Esophagus muscularis mucosa (tissue), 4 donors: ENCODE results near the gene CCDC88C. TPM values are rescaled to one million over a fixed set of nuclear protein-coding genes. Genes with fewer than 3 reads are reported as not detected.

Experiments
- DNase-seq: peaks from one replicate; pipeline ENCODE4 v3.0.0-alpha.2; 2017; ENCODE audit errors: extremely low spot score
- H3K27ac ChIP-seq, 4 donors: fragments of 200-600 bp; sonication (generic); replicated peaks in 1 of 4; 1 replicate in 3 of 4; 2 replicates in 1 of 4; pipeline ENCODE4 v1.5.1; 2016 to 2019; ENCODE audit warnings: mild to moderate bottlenecking in 1 of 4
- H3K27me3 ChIP-seq, 4 donors: fragments of 200-600 bp; sonication (generic); one replicate each; pipeline versions ENCODE4 v1.5.1 to v1.6.0; 2016 to 2019
- H3K36me3 ChIP-seq, 4 donors: fragments of 200-600 bp; sonication (generic); one replicate each; pipeline ENCODE4 v1.5.1; 2016 to 2019
- H3K4me1 ChIP-seq, 4 donors: fragments of 200-600 bp; sonication (generic); one replicate each; pipeline ENCODE4 v1.5.1; 2016 to 2019
- H3K4me3 ChIP-seq, 4 donors: fragments of 200-600 bp; sonication (generic); 1 replicate in 2 of 4; 2 replicates in 2 of 4; pipeline ENCODE4 v1.5.1; 2016 to 2019; ENCODE audit warnings: mild to moderate bottlenecking in 4 of 4, moderate library complexity in 1 of 4
- H3K9me3 ChIP-seq, 4 donors: fragments of 200-600 bp; sonication (generic); 1 replicate in 3 of 4; 2 replicates in 1 of 4; pipeline ENCODE4 v1.5.1; 2016 to 2019
- CTCF ChIP-seq, 3 experiments: fragments of 200-600 bp in 2 of 3; fragments of 450-650 bp in 1 of 3; sonication (generic) in 2 of 3; IDR thresholded peaks; one replicate each; pipeline ENCODE4 v1.5.1; 2017 to 2019; ENCODE audit warnings: antibody characterized with exemption in 3 of 3, mild to moderate bottlenecking in 2 of 3, moderate library complexity in 1 of 3
- EP300 ChIP-seq: sonication (generic); formaldehyde crosslinking; IDR thresholded peaks from one replicate; pipeline ENCODE4 v1.6.1; 2017; ENCODE audit warnings: antibody characterized with exemption
- POLR2A ChIP-seq: fragments of 450-650 bp; IDR thresholded peaks from one replicate; pipeline ENCODE4 v1.6.1; 2017; ENCODE audit warnings: antibody characterized with exemption, moderate library complexity, mild to moderate bottlenecking, low read depth
- POLR2AphosphoS5 ChIP-seq, 2 donors: sonication (generic); formaldehyde crosslinking; IDR thresholded peaks; one replicate each; pipeline ENCODE4 v1.6.1; 2017; ENCODE audit warnings: antibody characterized with exemption in 2 of 2
- WGBS: methylation state at CpG from one replicate; pipeline ENCODE4 v1.1.5; 2018; 5-methylcytosine and 5-hydroxymethylcytosine counted together
- intact Hi-C: fragments of 100-400 bp; cut with DNase I; formaldehyde crosslinking; loops from one replicate; pipeline ENCODE4 v1.15.1; 2023
- total RNA-seq, 4 donors: library from RNA; depleted of rRNA; stranded (reverse); fragments of >200 nt; gene quantifications; one replicate each; pipeline versions ENCODE4 v1.1.0 to v1.2.1, GENCODE V29; 2016

Gene CCDC88C
- total RNA-seq, 4 donors from 2014 or later: 4.2 to 6.3 (median 5.6) TPM

- Histone ChIP-seq H3K27me3 (no peaks in the 10 kb centered on the region), H3K9me3 (no peaks in the 10 kb centered on the region), H3K36me3 (no peaks in the 10 kb centered on the region), H3K27ac (no peak overlapping the region), H3K4me3 (no peak overlapping the region), H3K4me1 (no peaks in the 10 kb centered on the region)
- DNase-seq: no peak
- 88% methylated on average over 9 of the region's 9 CpGs for WGBS
- no peak for TF ChIP-seq EP300
- TF ChIP-seq POLR2A: no peak
- no peak for TF ChIP-seq CTCF (IDR thresholded peaks at IDR 0.05)
- TF ChIP-seq POLR2AphosphoS5 (IDR thresholded peaks at IDR 0.05): no peak
- intact Hi-C loops: no loop called here
Measured at GRCh38 chr14:91424813-91425530, 7.4 kb upstream of the CCDC88C start.

- H3K27ac ChIP-seq: no peak overlapping the region
- H3K9me3 ChIP-seq: no peaks in the 10 kb centered on the region
- no peak overlapping the region for H3K4me3 ChIP-seq
- intact Hi-C loops: no loop called here
- no peaks in the 10 kb centered on the region for H3K36me3 ChIP-seq
- peaks cover 9 to 24% (median 22%) of the 10 kb centered on the region in 4 donors for H3K4me1 ChIP-seq
- peaks cover 0 to 27% (median 3%) of the 10 kb centered on the region in 4 donors for H3K27me3 ChIP-seq
- no peak for DNase-seq
- TF ChIP-seq POLR2A: no peak
- no peak for TF ChIP-seq EP300
- TF ChIP-seq POLR2AphosphoS5 (IDR thresholded peaks at IDR 0.05): no peak
- no peak for TF ChIP-seq CTCF (IDR thresholded peaks at IDR 0.05)
- WGBS: 96% methylated on average over 2 of the region's 2 CpGs
Measured at GRCh38 chr14:91420686-91421085, 3.1 kb upstream of the CCDC88C start.

- no peak for TF ChIP-seq CTCF (IDR thresholded peaks at IDR 0.05)
- TF ChIP-seq POLR2AphosphoS5 (IDR thresholded peaks at IDR 0.05): no peak
- TF ChIP-seq POLR2A: no peak
- TF ChIP-seq EP300: no peak
- Histone ChIP-seq H3K4me3 (no peak overlapping the region), H3K36me3 (no peaks in the 10 kb centered on the region), H3K4me1 (peaks cover 13 to 24% (median 22%) of the 10 kb centered on the region in 4 donors), H3K9me3 (no peaks in the 10 kb centered on the region), H3K27me3 (peaks cover 0 to 27% (median 3%) of the 10 kb centered on the region in 4 donors), H3K27ac (no peak overlapping the region)
- WGBS: 54% methylated on average over 3 of the region's 3 CpGs
- no peak for DNase-seq
- intact Hi-C loops: loop anchor here (2.0 kb wide), 1 partner anchor 97 kb away; no protein-coding TSS in a partner anchor
Measured at GRCh38 chr14:91419451-91419850, 1.8 kb upstream of the CCDC88C start.

GRCh38 chr14:91419044-91419397 lies 1.4 kb upstream of the CCDC88C start:
- Histone ChIP-seq H3K9me3 (no peaks in the 10 kb centered on the region), H3K27me3 (peaks cover 0 to 27% (median 3%) of the 10 kb centered on the region in 4 donors), H3K36me3 (no peaks in the 10 kb centered on the region), H3K27ac (no peak overlapping the region), H3K4me3 (peak overlapping the region; percentile 56 to 72 (median 59)), H3K4me1 (peaks cover 13 to 24% (median 22%) of the 10 kb centered on the region in 4 donors)
- intact Hi-C loops: loop anchor here (2.0 kb wide), 1 partner anchor 96 kb away; no protein-coding TSS in a partner anchor
- TF ChIP-seq POLR2AphosphoS5 (IDR thresholded peaks at IDR 0.05): no peak
- WGBS: 46% methylated on average over 12 of the region's 12 CpGs
- DNase-seq: no peak

- no peaks in the 10 kb centered on the region for H3K36me3 ChIP-seq
- H3K27me3 ChIP-seq: peaks cover 0 to 27% (median 3%) of the 10 kb centered on the region in 4 donors
- peak overlapping the region; percentile 11 to 48 (median 32) for H3K27ac ChIP-seq
- intact Hi-C loops: loop anchor here (2.0 kb wide), 1 partner anchor 96 kb away; no protein-coding TSS in a partner anchor
- peak overlapping the region; percentile 56 to 72 (median 59) for H3K4me3 ChIP-seq
- peaks cover 13 to 24% (median 22%) of the 10 kb centered on the region in 4 donors for H3K4me1 ChIP-seq
- H3K9me3 ChIP-seq: no peaks in the 10 kb centered on the region
- no peak for DNase-seq
- 4% methylated on average over 31 of the region's 42 CpGs for WGBS
- TF ChIP-seq EP300 (no peak), POLR2A (no peak), POLR2AphosphoS5 (IDR thresholded peaks at IDR 0.05) (peak in 1 of 2 donors; percentile 6), CTCF (IDR thresholded peaks at IDR 0.05) (peak in 2 of 3 experiments; percentile 94 to 96)
Measured at GRCh38 chr14:91418387-91419043, 895 bp upstream of the CCDC88C start.
